DLD1 (cell line): ENCODE measurements around the gene PRDM8.

Experiments
- in situ Hi-C: cut with HindIII; loops from 2 replicates; pipeline ENCODE4 v1.10.0; 2017; ENCODE audit warnings: low sequenced_read_pairs

The PRDM8 gene

DNA sequence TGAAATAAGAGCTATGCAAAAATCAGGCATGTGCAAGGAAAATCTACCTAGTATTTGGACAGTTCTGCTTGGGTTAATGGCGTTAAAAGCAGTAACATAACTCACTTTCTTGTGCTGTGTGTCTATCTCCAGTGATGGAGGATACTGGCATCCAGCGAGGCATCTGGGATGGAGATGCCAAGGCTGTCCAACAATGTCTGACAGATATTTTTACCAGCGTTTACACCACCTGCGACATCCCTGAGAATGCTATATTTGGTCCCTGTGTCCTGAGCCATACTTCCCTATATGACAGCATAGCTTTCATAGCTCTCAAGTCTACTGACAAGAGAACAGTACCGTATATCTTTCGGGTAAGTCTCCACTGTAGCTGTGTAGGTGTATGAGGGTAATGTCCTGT, 2.6 kb downstream of the PRDM8 start:
- in situ Hi-C loops, result no loop called here

DNA sequence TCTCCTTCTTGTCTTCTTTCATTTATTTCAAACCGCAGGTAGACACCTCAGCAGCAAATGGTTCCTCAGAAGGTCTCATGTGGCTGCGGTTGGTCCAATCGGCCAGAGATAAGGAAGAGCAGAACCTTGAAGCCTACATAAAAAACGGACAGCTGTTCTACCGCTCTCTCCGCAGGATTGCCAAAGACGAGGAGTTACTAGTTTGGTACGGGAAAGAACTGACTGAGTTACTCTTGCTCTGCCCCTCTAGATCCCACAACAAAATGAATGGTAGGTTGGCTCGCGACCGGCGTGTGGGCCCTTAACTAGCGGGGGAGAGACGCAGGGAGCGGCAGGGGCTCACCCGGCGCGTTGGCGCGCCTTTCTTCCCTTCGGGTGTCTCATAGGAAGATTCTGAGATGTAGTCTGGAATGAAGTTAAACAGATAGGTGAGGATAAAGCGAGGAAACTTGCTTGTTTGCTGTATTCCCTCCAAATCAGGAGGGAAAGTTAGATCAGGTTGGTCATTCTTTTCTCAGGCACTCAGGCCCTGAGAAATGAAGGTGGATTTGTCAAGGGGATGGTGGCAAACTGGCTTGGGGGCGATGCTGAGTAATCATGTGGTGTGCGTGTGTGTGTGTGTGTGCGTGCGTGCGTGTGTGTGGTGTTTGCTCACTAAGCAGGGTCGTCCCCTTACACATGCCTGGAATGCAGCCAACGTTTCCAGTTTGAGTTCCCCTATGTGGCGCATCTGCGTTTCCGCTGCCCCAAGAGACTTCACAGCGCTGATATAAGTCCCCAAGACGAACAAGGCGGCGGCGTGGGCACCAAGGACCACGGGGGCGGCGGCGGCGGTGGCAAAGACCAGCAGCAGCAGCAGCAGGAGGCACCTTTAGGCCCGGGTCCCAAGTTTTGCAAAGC, 4.2 kb downstream of the PRDM8 start:
- in situ Hi-C loops, result no loop called here

DNA sequence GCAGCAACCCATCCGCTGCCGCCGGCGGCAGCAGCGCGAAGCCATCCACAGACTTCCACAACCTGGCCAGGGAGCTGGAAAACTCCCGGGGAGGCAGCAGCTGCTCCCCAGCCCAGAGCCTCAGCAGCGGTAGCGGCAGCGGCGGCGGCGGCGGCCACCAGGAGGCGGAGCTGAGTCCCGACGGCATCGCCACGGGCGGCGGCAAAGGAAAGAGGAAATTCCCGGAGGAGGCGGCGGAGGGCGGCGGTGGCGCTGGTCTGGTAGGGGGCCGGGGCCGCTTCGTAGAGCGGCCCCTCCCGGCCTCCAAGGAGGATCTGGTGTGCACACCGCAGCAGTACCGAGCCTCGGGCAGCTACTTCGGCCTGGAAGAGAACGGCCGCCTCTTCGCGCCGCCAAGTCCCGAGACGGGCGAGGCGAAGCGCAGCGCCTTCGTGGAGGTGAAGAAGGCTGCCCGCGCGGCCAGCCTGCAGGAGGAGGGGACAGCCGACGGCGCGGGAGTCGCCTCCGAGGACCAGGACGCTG, 4.9 kb downstream of the PRDM8 start:
- in situ Hi-C loops, result no loop called here

DNA sequence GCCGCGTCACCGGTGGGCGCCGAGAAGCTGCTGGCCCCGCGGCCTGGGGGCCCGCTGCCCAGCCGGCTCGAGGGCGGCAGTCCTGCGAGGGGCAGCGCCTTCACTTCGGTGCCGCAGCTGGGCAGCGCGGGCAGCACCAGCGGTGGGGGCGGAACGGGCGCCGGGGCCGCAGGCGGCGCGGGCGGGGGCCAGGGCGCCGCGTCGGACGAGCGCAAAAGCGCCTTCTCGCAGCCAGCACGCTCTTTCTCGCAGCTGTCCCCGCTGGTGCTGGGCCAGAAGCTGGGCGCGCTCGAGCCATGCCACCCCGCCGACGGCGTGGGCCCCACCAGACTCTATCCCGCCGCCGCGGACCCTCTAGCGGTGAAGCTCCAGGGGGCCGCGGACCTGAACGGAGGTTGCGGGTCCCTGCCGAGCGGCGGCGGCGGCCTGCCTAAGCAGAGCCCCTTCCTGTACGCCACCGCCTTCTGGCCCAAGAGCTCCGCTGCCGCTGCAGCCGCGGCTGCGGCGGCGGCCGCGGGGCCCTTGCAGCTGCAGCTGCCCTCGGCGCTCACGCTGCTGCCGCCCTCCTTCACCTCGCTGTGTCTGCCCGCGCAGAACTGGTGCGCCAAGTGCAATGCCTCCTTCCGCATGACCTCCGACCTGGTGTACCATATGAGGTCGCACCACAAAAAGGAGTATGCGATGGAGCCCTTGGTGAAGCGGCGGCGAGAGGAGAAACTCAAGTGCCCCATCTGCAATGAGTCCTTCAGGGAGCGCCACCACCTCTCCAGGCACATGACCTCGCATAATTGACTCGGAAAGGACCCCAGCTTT, 5.6 kb downstream of the PRDM8 start:
- in situ Hi-C loops, result no loop called here

DNA sequence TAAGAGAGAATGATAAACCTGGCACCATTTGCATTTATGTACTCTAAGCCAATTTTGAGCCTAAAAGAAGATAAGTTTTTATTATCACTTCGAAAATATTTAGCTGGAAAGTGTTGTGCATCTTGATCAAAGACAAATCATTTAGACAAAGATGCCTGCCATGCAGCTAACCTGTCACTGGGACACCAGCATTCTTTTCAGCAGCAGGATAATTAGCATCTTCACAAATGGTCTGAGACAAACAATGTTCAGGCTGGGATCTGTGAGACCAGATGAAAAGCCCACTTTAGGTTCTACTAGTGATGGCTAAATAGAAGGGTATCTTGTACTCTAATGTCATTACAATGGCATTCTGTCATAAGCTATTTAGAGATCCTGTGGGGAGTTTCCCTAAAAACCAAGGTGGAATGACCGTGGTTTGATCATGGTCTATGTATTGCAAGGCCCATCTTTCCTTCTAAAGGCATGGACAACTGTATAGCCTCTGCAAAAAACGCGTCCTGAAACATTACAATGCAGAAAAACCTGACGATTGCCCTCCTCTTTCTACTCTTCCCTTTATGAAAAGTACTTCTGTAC, 7.2 kb downstream of the PRDM8 start:
- in situ Hi-C loops, result no loop called here

DNA sequence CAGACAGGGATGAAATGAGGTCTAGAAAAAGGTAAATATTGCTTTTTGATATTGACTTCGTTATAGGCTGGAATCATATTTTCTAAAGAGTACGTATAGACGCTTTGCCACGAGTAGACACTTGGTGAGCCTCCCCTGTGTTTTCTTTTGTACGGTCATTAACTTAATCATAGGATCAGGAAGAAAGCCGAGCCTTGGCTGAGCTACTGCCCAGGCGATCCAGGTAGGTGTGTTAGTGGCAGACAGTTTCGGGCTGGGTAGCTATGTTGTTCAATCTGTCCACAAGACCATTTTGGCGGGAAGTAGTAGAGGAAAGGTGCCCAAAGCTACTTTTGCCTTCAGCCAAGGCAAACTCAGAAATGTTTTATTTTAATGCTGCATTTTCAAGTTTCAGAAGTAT, 8.8 kb downstream of the PRDM8 start:
- in situ Hi-C loops, result no loop called here

DNA sequence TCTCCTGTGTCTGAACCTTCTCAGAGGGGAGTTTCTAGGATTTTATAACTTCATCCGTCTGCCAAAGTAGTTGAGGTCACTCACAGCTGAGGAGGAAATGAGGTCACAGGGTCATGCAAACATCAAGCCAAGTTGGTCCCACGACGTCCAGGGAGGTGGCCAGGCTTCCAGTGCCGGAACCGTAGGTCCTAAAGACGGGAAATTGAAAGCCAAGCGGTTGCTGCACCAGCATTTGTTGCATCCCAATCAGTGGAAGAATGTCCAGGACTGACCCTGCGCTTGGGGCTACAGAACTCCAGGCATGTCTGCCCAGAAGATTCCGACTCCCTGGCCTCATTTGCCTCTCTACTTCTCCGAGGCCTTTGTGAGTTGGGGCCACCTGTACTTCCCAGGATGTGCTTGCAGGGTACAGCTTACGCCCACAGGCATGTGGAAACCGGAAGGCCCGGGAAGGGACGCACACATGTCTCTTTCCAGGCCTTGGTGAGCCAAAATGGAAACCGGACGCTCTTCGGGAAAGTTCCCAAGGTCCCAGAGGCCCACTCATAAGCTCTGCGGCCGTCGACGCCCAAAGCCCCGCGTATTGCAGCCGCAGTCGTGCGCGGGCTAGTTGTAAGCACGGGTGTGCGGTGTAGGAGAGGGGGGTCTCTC, 9.3 kb downstream of the PRDM8 start:
- in situ Hi-C loops, result no loop called here

DNA sequence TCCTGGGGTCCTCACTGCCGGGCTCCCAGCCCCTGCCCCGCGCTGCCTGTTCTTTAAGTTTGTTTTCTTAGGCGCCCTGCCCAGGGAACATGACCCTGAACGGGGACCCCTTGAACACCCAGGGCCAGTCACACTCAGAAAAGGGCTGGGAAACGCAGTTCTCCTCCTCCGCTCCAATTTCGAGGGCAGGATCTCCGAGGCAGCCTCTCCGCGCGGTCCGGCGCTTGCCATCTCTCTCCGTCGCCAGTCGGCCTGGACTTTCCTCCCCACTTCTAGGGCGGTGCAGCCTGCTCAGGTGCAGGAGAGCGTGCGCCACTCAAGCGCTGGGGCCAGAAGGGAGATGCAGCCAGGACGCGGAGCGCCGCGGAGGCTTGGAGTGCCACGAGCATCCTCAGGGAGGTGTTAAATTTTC, 9.9 kb downstream of the PRDM8 start:
- in situ Hi-C loops, result no loop called here

DNA sequence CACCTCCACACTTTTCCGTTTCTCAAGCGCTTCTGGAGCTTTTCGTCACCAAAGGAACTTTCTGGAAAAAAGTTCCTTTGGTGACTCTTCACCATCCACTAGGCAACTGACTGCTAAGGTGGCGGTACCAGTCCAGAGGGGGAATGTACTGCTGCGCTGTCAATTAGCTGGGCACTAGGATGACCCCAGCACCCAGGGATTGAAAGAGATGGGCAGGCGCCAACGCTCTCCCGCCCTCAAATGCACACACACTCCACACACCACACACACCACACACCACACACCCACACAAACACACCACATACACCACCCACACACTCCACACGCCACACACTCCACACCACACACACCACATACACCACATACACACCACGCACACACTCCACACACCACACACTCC, 10.4 kb downstream of the PRDM8 start:
- in situ Hi-C loops, result no loop called here

DNA sequence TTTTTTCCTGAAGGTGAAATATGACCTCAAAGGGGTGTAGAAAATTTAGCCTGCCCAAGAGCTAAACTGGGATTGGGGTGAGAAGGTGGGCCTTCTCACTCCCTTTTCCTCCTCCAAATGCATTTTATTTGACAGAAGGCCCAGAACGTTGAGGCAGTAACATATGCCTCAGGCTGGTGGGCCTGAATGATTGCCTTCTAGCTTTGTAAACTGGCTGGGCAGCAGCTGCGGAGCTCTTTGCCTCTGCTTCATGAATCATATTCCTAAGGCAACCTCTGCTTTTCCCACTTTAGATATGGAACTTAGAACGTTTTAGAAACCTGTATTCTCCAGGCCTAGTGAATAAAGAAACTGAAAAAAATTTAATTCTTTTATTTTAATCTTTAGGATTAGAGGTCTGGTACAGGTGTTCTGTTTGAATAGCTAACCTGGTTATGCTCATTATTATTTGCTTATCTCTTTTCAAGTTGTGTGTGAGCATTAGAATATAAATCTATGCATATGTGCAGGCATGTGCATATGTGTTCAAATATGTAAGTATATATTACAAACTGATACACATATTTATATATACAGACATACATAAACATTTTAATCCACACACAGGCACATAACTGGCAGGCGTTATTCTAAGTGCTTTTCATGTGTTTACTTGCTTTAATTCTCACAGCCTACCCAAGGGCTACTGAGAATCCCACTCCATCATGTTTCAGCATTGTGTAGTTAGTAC, 11.5 kb downstream of the PRDM8 start:
- in situ Hi-C loops, result no loop called here

DNA sequence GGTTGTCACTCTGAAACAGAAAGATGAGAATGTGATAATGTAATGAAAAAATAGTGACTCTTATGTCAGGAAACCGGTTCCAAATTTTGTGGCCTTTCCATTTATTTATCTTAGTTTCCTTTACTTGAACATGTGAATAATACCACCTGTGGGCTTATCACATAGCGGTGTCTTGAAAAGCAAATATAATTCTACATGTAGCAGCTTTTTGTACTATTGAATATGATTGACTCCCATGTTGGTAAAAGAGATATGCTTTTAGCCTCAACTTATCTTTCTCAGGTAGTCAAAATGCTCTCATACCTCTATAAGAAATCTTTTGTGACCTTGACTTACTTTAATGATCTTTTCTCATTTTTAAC, 12.0 kb downstream of the PRDM8 start:
- in situ Hi-C loops, result no loop called here

DNA sequence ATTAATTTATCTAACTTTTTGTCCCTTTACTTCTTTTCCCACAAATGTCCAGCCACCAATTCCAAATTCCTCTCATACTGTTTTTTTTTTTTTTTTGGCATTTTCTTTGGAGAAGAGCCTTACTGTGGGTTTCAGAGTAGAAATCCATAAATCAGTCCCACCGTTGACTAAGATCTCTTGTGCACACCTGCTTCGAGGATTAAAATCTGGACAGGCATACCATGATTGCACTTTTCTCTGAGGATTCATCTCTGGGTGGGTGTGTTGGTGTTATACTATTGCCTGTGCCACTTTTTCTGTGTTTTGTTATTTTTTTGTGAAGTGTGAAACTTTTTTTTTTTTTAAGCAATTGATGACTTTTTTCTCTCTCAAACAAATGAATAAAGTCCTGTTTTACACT, 13.2 kb downstream of the PRDM8 start:
- in situ Hi-C loops, result no loop called here

DNA sequence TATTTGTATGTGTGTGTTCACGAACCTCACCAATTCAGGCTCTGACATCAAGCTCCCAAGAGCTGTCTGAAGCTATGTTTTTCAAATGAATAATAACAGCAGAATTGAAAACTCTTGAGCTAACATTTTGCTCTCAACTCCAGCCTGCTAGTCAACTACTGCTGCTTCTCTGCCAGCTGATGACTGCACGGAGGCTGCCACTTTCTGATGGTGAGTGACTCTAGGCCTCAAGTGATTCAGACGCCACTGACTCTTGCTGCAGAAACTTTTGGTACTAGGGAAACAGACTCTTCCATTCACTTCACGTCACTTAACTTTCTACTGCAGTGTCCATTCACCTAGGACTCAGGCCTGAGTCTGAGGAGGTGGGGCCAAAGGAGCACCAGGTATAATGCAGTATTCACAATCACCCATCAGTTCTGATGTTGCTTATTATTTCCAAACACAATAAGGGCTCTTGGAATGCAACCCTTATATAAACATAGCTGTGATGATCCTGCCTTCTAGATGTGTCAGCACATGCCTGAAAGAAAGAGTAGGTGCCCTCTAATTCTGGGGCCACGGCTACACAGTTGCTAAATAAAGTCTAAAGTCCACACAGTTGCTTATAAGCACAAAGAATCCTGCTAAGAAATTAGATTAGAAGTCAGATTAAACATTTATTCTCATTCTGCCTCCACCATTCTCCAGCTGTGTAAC, 16.0 kb downstream of the PRDM8 start:
- in situ Hi-C loops, result no loop called here

DNA sequence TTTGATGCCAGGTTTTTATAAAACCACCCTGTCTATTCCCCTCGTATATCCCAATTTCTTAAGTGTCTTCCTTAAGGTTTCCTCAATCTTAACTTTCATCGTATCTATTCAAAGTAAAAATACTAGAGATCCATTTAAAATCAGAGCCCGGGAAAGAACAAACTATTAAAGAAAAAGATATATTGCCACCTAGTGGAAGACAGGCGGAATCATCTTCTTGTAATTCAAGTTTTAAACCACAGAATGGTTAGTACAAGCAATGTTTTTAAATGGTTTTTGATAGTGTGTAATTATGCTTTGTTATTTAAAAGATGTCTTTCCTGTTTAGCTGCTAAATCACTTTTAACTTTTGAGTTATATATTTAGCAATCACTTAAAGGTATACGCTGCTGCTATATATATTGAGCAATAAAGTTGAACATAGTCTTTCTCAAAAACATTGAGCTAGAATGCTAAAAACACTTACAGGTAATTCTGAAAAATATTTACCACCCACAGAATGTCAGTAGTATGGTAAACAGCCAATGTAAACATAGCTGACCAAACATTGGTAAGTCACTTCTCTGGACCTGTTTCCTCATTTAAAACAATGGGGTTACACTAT, 18.2 kb downstream of the PRDM8 start:
- in situ Hi-C loops, result no loop called here

DNA sequence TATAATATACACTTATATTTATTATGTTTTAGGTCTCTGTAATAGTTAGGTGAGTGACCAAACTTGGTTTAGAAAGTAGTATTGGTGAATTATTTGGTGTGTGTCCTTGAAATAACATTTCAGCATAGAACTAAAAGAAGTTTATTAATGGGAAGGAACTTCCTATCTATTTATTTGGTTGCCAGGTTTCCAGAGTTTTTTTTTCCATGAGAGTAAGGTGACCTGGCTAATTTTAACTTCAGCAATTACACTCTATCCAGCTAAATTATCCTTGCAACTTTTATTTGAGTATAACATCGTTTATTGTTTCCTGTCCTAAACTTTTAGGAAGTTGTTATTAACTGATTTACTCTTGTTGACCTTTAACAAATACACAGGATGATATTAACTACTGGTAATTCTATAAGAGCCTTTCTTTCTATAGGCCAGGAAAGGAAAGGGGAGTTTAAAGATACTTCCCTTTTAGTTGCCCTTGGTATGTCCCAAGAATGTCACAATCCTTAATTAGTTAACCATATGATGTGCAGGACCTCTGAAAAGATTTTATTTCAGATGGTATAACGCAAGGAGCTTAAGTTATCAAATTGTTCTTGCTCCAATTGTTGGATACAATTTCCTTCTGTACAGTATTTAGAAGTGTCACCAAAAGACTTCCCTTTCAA, 18.9 kb downstream of the PRDM8 start:
- in situ Hi-C loops, result no loop called here

DNA sequence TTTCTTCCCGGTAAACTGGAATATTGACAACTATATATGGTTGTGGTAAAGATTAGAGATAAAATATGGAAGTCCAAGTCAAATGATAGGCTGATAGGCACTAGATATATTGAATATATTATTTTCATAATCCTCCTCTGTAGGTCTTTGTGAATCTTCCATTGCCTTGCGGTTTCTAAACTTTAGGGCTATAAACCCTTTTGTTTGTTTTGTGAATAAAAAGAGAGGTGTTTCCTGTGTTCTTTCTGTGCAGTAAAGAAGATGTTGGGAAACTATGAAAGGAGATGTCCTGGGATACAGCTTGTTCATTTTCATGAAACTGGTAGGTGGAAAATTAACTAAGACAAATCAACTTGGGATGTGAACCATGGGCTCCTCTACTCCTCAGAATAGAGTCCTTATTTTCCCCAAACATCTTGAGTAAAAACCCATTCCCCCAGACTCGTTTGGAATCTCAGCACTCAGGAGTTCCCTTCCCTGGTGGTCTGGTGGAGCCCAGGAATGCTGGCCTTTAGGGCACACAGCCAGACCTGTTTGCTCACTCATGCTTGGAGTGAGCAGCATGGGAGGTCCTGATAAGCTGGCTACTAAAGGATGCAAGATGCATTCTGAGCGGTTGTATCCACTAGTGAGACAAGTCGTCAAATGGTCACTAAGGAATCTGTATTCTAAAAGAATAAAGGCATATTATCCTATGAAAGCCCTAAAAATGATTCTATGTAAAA, 22.2 kb downstream of the PRDM8 start:
- in situ Hi-C loops, result no loop called here

DNA sequence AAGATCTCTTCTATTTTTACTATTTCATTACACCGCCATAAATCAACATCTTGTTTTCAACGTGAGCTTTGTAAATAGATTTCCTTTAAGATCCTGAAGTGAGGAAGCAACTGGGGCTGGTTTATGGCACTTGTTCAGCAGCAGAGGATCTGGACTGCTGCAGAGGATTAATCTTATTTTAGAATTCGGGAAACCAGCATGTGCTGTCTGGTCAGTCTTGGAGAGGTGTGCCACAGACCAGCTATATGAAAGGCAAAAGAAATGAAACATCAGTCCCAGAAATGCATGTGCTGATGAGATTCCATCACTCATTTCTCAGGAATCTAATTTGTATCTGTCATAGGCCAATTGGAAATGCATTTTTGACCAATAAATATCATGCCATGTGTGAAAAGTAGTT, 23.4 kb downstream of the PRDM8 start:
- in situ Hi-C loops, result no loop called here

DNA sequence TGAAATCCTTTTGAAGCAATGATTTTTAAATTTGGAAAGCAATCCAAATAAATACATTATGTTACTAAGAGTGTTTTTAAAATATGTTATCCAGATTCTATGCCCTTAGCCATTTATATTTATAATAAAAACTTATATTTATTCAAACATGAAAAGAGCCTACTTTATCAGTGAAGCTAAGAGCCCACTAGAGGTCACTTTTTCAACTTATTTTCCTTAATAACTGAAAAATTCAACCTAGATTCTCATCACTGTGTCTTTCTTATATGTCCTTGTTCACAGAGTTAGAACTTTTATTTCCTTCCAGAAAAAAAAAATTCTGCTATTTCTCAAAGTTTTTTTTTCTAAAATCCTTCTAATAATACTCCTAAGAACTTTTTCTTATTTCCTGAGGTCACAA, 23.9 kb downstream of the PRDM8 start:
- in situ Hi-C loops, result no loop called here
